MM.1S (cell line): ENCODE results near the gene TMEM115.

Experiments used
- CTCF ChIP-seq: fragments of 300-600 bp; sonication (generic); IDR thresholded peaks from 2 replicates; pipeline ENCODE4 v1.5.1; 2016; ENCODE audit warnings: antibody characterized with exemption, low read length, mixed read lengths
- EZH2 ChIP-seq: fragments of 300-600 bp; sonication (generic); optimal IDR thresholded peaks from 2 replicates; pipeline ENCODE3; 2017; ENCODE audit warnings: low read depth, mild to moderate bottlenecking, antibody characterized with exemption, low read length, mixed read lengths

DNA sequence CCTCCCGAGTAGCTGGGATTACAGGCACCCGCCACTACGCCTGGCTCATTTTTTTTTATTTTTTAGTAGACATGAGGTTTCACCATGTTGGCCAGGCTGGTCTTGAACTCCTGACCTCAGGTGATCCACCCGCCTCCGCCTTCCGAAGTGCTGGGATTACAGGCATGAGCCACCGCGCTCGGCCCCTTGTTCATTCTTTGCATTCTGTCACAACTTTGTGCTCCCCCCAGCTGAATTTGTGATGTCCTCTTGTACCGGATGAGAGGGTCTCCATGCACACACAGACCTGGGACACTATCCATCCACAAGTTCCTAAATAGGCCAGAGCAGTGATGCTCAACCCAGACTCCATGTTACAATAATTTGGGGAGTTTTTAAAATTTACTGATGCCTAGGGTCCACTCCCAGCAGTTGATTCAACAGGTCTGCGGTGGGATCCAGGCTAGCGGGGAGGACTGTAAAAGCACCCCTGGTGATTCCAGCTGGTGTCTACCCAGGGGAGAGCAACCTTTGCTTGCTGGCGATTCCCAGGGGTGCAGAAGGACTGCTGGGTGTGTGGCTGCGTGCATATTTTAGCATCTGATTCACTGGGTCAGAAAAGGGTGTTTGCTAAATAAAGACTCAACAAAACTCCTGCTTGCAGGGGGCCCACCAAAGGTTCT, 19.7 kb downstream of the TMEM115 start:
- TF ChIP-seq CTCF (no peak), EZH2 (no peak)
